SK-N-SH (cell line): ENCODE data around the gene DUS4L. TPM values are rescaled to one million over a fixed set of nuclear protein-coding genes. Genes with fewer than 3 reads are reported as not detected.
A peak's percentile ranks its signal among the peaks of the same experiment; 100 is the strongest.

Experiments
- CTCF ChIA-PET: fragments of 300-600, 350-600 bp; formaldehyde crosslinking; extraction: SDS; loops from one replicate; lab custom pipeline; 2021; lab: Yijun Ruan, JAX
- POLR2A ChIA-PET: fragments of 350-600 bp; sonication (Branson Sonifier 250); formaldehyde crosslinking; extraction: SDS; loops from one replicate; lab custom pipeline; 2020; ENCODE audit warnings: antibody characterized with exemption, inconsistent platforms; lab: Yijun Ruan, JAX
- DNase-seq: peaks from one replicate; pipeline ENCODE4 v3.0.0; 2012
- H2AFZ ChIP-seq: fragments of 200-600 bp; sonication (generic); 2 replicates; pipeline ENCODE4 v1.8.1; 2016; ENCODE audit warnings: antibody characterized with exemption, mild to moderate bottlenecking, low read depth
- H3F3A ChIP-seq: fragments of 200-600 bp; sonication (generic); replicated peaks from 2 replicates; pipeline ENCODE3; 2016; ENCODE audit warnings: antibody characterized with exemption, mild to moderate bottlenecking; ENCODE audit not compliant: insufficient read depth
- H3K27ac ChIP-seq, 2 experiments: fragments of 200-500 bp in 1 of 2; fragments of 200-600 bp in 1 of 2; sonication (Bioruptor generic) in 1 of 2; sonication (generic), shearing (Covaris generic) in 1 of 2; 2 replicates each; pipeline versions ENCODE4 v1.5.1 to v1.6.1; 2014 to 2016; ENCODE audit warnings: low read depth in 2 of 2, inconsistent platforms in 1 of 2, low read length in 1 of 2, mild to moderate bottlenecking in 1 of 2, mixed read lengths in 1 of 2
- H3K27me3 ChIP-seq: fragments of 200-600 bp; sonication (generic), shearing (Covaris generic); 2 replicates; pipeline ENCODE4 v1.6.1; 2016; ENCODE audit warnings: mixed run types; ENCODE audit not compliant: insufficient read depth
- H3K36me3 ChIP-seq, 2 experiments: fragments of 200-500 bp in 1 of 2; fragments of 200-600 bp in 1 of 2; sonication (Bioruptor generic) in 1 of 2; sonication (generic) in 1 of 2; replicated peaks in 1 of 2; 2 replicates each; pipeline versions ENCODE3 to v1.5.1; 2014 to 2016; ENCODE audit warnings: low read length in 1 of 2, mild to moderate bottlenecking in 1 of 2; ENCODE audit not compliant: insufficient read depth in 2 of 2, control insufficient read depth in 1 of 2
- H3K4me1 ChIP-seq, 2 experiments: fragments of 200-500 bp in 1 of 2; fragments of 200-600 bp in 1 of 2; sonication (Bioruptor generic) in 1 of 2; sonication (generic), shearing (Covaris generic) in 1 of 2; 2 replicates each; pipeline versions ENCODE4 v1.5.1 to v1.6.1; 2014 to 2016; ENCODE audit warnings: low read depth in 1 of 2, low read length in 1 of 2, mixed run types in 1 of 2; ENCODE audit not compliant: insufficient read depth in 2 of 2, control insufficient read depth in 1 of 2
- H3K4me2 ChIP-seq: fragments of 200-600 bp; sonication (generic), shearing (Covaris generic); 2 replicates; pipeline ENCODE4 v1.6.1; 2017; ENCODE audit warnings: mixed run types
- H3K4me3 ChIP-seq, 2 experiments: fragments of 200-500 bp in 1 of 2; fragments of 200-600 bp in 1 of 2; sonication (Bioruptor generic) in 1 of 2; sonication (generic), shearing (Covaris generic) in 1 of 2; 2 replicates each; pipeline versions ENCODE4 v1.5.1 to v1.8.1; 2014 to 2016; ENCODE audit warnings: low read depth in 2 of 2, inconsistent platforms in 1 of 2, low read length in 1 of 2, mild to moderate bottlenecking in 1 of 2, mixed read lengths in 1 of 2, moderate library complexity in 1 of 2
- H3K79me2 ChIP-seq: fragments of 200-600 bp; sonication (generic); 2 replicates; pipeline ENCODE4 v1.8.1; 2017; ENCODE audit warnings: mild to moderate bottlenecking; ENCODE audit not compliant: insufficient read depth
- H3K9ac ChIP-seq: fragments of 200-600 bp; sonication (generic); 2 replicates; pipeline ENCODE4 v1.6.1; 2017; ENCODE audit warnings: mixed run types
- H3K9me2 ChIP-seq: fragments of 200-600 bp; sonication (generic); 2 replicates; pipeline ENCODE4 v1.6.1; 2017; ENCODE audit warnings: mixed run types
- H3K9me3 ChIP-seq: fragments of 200-600 bp; sonication (generic); 2 replicates; pipeline ENCODE4 v1.6.1; 2017; ENCODE audit warnings: mixed run types, mild to moderate bottlenecking, moderate library complexity
- H4K20me1 ChIP-seq: fragments of 200-600 bp; sonication (generic); 2 replicates; pipeline ENCODE4 v1.6.1; 2017; ENCODE audit warnings: mild to moderate bottlenecking, mixed run types; ENCODE audit not compliant: insufficient read depth
- FOXM1 ChIP-seq: IDR thresholded peaks from 2 replicates; pipeline ENCODE4 v1.4.0; 2012; ENCODE audit warnings: low read depth, mild to moderate bottlenecking
- MAX ChIP-seq: IDR thresholded peaks from 2 replicates; pipeline ENCODE4 v1.4.0; 2012; ENCODE audit warnings: low read depth
- NRF1 ChIP-seq: IDR thresholded peaks from 2 replicates; pipeline ENCODE4 v1.6.1; 2012; ENCODE audit warnings: low read depth, mild to moderate bottlenecking, low read length
- RCOR1 ChIP-seq: fragments of 150-350 bp; IDR thresholded peaks from 2 replicates; pipeline ENCODE4 v1.6.1; 2017; ENCODE audit warnings: antibody characterized with exemption, low read length
- TAF1 ChIP-seq: IDR thresholded peaks from 2 replicates; pipeline ENCODE4 v1.6.1; 2012; ENCODE audit warnings: low read depth, mild to moderate bottlenecking, low read length, moderate library complexity, borderline replicate concordance
- TEAD4 ChIP-seq: IDR thresholded peaks from 2 replicates; pipeline ENCODE4 v1.4.0; 2012; ENCODE audit warnings: mild to moderate bottlenecking, borderline replicate concordance; ENCODE audit not compliant: insufficient read depth
- USF2 ChIP-seq: fragments of 150-350 bp; IDR thresholded peaks from 2 replicates; pipeline ENCODE4 v1.6.1; 2017; ENCODE audit warnings: antibody characterized with exemption, low read length, low read depth, borderline replicate concordance
- WGBS: methylation state at CpG from one replicate; pipeline ENCODE4 v1.1.6; 2017; ENCODE audit warnings: low lambda C conversion rate; 5-methylcytosine and 5-hydroxymethylcytosine counted together
- polyA plus RNA-seq, 3 experiments: library from polyadenylated mRNA; depleted of rRNA; stranded (reverse); fragments of >200 nt; gene quantifications; 2 replicates each; pipeline ENCODE4 v1.2.3, GENCODE V29; 2012

Gene DUS4L
- polyA plus RNA-seq, 1 of the 3 experiments (the other 2 are of a cell fraction), result 9.7 TPM

GRCh38 chr7:107559864-107560263 lies 3.9 kb upstream of the DUS4L start:
- Histone ChIP-seq H3F3A (peaks cover 6% of the 10 kb centered on the region), H3K36me3 (peaks cover 23 to 29% of the 10 kb centered on the region in 2 experiments), H3K79me2 (peaks cover 79% of the 10 kb centered on the region), H3K9ac (no peak overlapping the region), H3K4me2 (peak overlapping the region; percentile 15; the same call in 1 of the 2 replicates), H3K27ac (peak overlapping the region in 1 of 2 experiments; percentile 36; a peak in 2 of 4 replicates), H3K9me2 (no peaks in the 10 kb centered on the region), H3K27me3 (no peaks in the 10 kb centered on the region), H3K4me3 (no peak overlapping the region; a peak in 1 of 4 replicates), H2AFZ (no peak overlapping the region), H4K20me1 (no peaks in the 10 kb centered on the region), H3K9me3 (no peaks in the 10 kb centered on the region), H3K4me1 (peaks cover 13 to 20% of the 10 kb centered on the region in 2 experiments; a peak in 2 of 4 replicates)
- ChIA-PET CTCF (interaction anchor here (1.0 to 1.6 kb wide), 5 partner anchors 12 to 110 kb away, joined by 3 to 4 read pairs (median 3); no protein-coding TSS in a partner anchor), POLR2A (no interaction called here)
- no peak for DNase-seq
- TF ChIP-seq MAX (no peak), TEAD4 (no peak), TAF1 (no peak)
- WGBS, result 55% methylated on average over 2 of the region's 2 CpGs

GRCh38 chr7:107560898-107561516 lies 2.8 kb upstream of the DUS4L start:
- ChIA-PET POLR2A (no interaction called here), CTCF (interaction anchor here (1.6 kb wide), 1 partner anchor 14 kb away, joined by 4 read pairs; no protein-coding TSS in a partner anchor)
- peak overlapping the region in 1 of 2 experiments; percentile 36; a peak in 1 of 4 replicates for H3K27ac ChIP-seq
- H4K20me1 ChIP-seq, result no peaks in the 10 kb centered on the region
- TF ChIP-seq RCOR1 (no peak), TAF1 (no peak), NRF1 (no peak), FOXM1 (no peak), USF2 (no peak)
- H3K27me3 ChIP-seq, result no peaks in the 10 kb centered on the region
- no peak overlapping the region; the same call in 1 of the 2 replicates for H3K9ac ChIP-seq
- H3K36me3 ChIP-seq, result peaks cover 18 to 26% of the 10 kb centered on the region in 2 experiments
- H3K9me2 ChIP-seq, result no peaks in the 10 kb centered on the region
- no peak for DNase-seq
- H3K9me3 ChIP-seq, result no peaks in the 10 kb centered on the region
- H3K4me1 ChIP-seq, result peaks cover 17 to 28% of the 10 kb centered on the region in 2 experiments; a peak in 3 of 4 replicates
- WGBS, result 82% methylated on average over 6 of the region's 6 CpGs
- H3K79me2 ChIP-seq, result peaks cover 88% of the 10 kb centered on the region
- H3F3A ChIP-seq, result peaks cover 15% of the 10 kb centered on the region
- H3K4me3 ChIP-seq, result no peak overlapping the region
- no peak overlapping the region for H2AFZ ChIP-seq
- H3K4me2 ChIP-seq, result peak overlapping the region; percentile 15
